Activated CD8-positive, alpha-beta memory T cell treated with anti-CD3 and anti-CD28 coated beads for 4 hours (primary cell): Measurements from ENCODE around the gene ETV1.

Experiments
- DNase-seq, 2 donors: peaks; one replicate each; pipeline ENCODE4 v3.0.0-alpha.2; 2020; ENCODE audit warnings: low read depth in 2 of 2

The ETV1 gene

DNA sequence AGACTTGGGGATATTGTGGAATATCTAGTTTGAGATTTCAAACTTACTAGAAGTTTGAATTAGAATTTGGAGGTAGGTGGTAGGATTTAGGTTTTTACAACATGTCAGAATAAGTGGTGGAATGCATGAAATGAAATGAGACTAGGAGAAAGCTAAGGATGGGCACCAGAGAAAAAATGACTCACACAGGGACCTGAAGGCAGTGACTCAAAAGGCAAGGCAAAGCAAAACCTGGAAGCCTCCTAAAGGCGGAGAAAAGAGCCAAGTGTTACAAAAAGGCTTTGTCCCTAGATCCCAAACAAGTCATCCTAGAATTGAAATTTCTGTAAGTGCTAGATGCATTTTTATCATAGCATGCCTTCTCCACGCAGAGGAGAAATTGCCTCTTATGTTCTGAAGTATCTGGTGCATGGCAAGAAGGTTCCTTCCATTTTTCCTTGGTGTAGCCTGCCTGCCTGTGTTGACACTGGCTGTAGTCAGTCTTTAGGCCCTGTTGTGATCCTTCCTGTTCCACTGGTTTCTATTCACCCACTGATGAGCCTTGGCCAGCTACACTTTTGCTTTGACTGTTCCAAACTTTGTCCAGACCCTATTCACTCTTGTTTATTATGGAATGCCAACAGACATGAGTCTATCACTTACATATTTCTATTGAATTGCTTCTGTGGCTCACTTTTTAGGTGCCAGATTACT is 109.3 kb downstream of the ETV1 start:
- no peak for DNase-seq

DNA sequence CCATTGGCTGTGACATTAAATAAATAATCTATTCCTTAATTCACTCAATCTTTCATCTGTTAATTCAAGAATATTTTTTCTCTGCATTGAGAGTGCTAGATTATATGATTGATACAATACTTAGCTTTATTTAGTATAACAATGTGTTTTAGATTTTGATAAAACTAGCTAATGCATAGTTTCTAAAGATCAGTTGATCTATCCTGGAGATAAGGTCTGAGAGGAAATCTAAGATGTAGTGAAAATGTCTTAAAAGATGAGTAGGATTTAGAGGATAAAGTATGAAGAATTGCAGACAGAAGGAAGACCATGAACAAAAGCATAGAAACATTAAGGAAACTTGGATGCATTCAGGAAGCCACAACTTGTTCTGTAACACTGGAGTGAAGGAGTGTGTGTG is 110.3 kb downstream of the ETV1 start:
- no peak for DNase-seq

DNA sequence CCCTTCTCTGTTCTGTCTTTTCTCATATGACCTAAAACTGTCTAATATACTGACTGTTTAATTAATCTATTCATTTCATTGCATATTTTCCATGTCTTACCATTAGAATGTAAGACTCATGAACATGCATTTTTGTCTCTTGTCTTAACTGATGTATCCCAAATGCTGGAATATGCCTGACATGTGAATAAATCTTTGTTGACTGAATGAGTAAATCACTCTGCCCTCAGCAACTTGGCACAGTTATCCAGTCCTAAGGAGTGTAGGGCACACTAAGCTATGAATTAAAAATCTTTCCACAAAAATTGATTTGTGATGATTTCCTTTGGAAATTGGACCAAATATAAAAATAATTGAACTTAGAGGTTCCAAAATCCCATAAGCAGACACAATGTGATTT is 111.3 kb downstream of the ETV1 start:
- no peak for DNase-seq

DNA sequence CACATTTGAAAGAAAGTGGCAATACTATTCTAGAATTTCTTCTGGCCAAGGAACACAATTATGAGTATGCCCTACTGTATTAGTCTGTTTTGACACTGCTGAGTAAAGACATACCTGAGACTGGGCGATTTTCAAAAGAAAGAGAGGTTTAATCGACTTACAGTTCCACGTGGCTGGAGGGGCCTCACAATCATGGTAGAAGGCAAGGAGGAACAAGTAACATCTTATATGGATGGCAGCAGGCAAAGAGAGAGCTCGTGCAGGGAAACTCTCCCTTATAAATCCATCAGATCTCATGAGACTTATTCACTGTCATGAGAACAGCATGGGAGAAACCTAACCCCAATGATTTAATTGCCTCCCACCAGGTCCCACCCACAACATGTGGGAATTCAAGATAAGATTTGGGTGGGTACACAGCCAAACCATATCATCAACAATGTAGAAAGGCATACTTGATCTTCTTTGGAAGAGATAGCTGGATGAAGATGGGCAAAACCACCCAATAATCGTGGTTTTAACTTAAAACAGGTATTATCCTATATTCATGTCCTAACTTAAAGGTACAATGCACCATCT is 113.9 kb downstream of the ETV1 start:
- DNase-seq: no peak

DNA sequence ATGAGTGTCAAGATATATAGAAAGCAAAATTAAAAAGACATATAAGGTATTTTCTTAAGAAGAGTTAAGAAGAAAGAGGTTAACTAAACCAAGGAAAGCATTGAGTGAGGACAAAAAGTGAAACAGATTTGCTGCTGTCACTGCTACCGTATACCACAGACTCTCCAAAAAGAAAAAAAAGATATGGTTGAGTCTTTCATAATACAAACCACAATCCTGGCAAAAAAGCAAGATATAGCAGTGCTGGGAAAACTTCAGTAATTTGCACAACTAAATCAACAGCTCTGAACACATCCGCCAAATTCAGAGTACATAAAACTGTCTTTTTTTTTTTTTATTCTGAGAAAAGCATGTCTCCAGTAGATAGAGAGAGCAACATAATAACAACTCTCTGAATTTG is 114.7 kb downstream of the ETV1 start:
- no peak for DNase-seq

DNA sequence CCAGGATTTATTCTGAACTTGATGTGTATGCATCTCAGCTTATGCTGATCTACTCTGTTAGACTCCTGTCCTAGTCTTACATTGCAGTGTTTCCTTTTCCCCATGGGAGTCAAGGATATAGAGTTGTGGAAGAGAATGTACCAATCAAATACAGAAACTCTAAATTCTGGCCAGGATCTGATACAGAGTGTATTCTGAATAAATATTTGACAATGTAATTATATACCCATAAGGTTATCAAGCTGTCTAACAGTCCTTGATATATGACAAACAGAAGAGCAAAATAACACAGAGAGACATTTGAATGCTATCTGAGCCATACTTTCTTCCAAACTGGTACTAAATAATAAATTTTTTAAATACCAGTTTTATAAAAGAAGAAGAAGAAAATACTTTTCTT is 116.8 kb downstream of the ETV1 start:
- no peak for DNase-seq

GRCh38 chr7:13871008-13871407 is 118.5 kb downstream of the ETV1 start:
- DNase-seq: no peak

- DNase-seq: no peak
Observed at GRCh38 chr7:13860734-13861133, 128.7 kb downstream of the ETV1 start.

DNA sequence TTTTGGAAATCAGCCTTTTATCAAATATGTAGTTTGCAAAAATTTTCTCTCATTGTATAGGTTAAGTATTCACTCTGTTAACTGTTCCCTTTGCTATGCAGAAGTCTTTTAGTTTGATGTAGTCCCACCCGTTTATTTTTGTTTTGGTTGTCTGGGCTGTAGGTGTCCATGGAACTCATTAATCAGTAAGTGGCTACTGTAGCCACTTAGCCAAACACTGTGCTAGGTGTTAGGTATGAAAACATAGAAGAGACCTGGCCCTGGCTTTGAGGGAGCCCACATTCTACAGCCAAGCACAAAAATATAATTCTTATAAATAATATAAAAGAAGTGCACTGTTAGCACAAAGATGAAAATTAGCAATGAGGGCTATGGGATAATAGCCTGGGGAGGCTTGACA is 133.5 kb downstream of the ETV1 start:
- DNase-seq: no peak

GRCh38 chr7:13852281-13852968 is 137.0 kb downstream of the ETV1 start:
- DNase-seq: no peak

- DNase-seq: no peak
Observed at GRCh38 chr7:13851736-13852135, 137.7 kb downstream of the ETV1 start.

GRCh38 chr7:13850185-13850752 is 139.2 kb downstream of the ETV1 start:
- peak; percentile 50 for DNase-seq

DNA sequence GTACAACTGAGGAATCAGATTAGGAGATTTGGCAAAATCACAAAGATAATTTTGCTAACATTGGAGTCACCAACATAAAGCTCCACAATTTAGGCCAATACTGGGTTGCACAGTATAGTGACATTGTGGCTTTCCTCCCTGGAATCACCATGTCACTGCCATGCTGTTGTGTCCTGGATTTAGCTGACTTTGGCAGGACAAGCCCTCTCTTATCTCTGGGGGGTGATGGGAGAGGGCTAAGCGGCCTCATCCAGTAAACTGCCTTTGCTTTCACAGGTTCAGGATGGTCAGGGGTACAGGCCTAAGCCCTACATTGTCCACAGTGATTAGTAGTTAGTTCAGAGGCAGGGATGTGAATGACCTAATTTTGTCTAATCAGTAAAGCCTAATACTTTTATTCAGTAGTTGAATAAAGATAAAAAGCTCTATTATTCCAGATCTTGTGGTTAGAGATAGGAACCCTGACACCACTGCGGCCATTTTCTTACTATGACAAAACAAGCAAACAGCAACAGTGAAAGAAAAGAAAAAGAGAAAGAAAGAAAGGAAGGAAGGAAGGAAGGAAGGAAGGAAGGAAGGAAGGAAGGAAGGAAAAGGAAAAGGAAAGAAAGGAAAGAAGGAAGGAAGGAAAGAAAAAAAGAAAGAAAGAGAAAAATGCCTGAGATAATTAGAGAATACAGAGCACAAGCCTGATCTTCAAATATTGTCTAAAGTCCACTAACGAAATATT is 140.1 kb downstream of the ETV1 start:
- no peak for DNase-seq

DNA sequence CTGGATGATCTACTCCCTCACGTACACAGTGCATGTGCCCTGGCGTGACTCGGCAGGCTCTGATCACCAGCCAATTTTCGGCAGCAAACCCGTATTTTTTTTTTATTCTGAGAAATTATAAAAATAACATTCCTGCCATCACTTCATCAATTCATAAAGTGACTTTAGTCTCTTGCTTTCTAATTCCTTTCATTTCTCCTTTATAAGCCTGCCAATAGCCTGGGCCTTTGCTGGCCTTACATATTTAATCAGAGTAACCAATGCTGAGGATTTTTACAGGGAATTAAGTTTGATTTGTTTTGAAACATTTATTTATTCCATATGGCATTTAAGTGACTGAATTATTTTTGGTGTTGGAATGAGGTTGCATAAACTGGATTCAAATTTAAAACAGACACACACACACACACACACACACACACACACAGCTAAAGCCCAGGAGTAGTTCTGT is 140.8 kb downstream of the ETV1 start:
- DNase-seq: no peak

GRCh38 chr7:13846386-13846785 is 143.1 kb downstream of the ETV1 start:
- DNase-seq: no peak

GRCh38 chr7:13845601-13846000 is 143.9 kb downstream of the ETV1 start:
- no peak for DNase-seq

DNA sequence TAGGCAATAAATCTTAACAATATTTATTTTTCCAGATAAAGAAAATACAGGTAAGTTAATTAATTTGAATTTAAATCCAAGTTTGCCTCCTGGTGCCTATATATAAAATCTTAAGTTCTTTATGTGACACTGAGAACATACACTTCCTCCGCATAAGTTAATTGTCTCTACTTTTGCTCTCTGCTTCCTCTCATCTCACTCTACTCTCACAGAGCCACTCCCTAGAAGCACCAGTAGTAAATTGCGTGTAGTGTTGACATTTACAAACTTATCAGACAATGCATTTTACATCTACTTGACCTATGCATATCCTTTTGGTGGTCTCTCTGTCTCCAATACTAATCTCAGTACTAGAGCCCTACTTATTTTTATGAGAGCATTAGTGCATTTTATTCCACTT is 144.5 kb downstream of the ETV1 start:
- no peak for DNase-seq

DNA sequence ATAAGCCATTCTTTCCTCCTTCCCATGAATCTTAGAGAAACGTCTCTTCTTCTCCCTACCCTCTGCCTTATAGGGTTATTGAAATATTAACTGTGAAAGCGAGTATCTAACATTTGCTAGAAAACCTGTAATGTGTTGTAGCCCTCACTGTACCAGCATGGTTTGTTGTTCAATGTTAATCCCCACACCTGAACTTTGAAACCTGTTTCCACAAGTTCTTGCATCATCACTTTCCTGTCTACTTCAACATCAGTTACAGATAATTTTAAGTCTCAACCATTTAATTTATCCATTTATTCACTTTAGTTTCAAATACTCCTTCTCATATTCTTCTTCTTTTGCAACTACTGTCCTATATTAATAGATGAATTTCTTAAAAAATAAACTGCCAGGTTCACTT is 148.2 kb downstream of the ETV1 start:
- DNase-seq: no peak
